ENCODE data around the gene SCYL1.

The SCYL1 gene

GRCh38 chr11:65571420-65571819 is 46.5 kb downstream of the SCYL1 start:
- no peak for DNase-seq (ENCODE audit: low read depth)

- no peak for DNase-seq (ENCODE audit: low read depth)
Observed at GRCh38 chr11:65571940-65572339, 47.1 kb downstream of the SCYL1 start.

- peak; percentile 79 for DNase-seq (ENCODE audit: low read depth)
Observed at GRCh38 chr11:65572356-65573051, 47.6 kb downstream of the SCYL1 start, which contains the start of gene FAM89B. Gene FAM89B (plus strand): TSS chr11:65572538. CDS start chr11:65572670, 132 bp downstream.

GRCh38 chr11:65573391-65574079 is 48.7 kb downstream of the SCYL1 start:
- no peak for DNase-seq (ENCODE audit: low read depth)

GRCh38 chr11:65574109-65574810 is 49.4 kb downstream of the SCYL1 start:
- peak; percentile 88 for DNase-seq (ENCODE audit: low read depth)

GRCh38 chr11:65574811-65575567 is 50.1 kb downstream of the SCYL1 start:
- DNase-seq (ENCODE audit: low read depth), result no peak

- DNase-seq (ENCODE audit: low read depth), result peak; percentile 58
Observed at GRCh38 chr11:65575568-65576231, 50.8 kb downstream of the SCYL1 start, which contains the start of gene EHBP1L1. Gene EHBP1L1 (plus strand): TSS chr11:65576053. CDS start chr11:65576303, 250 bp downstream.

- no peak for DNase-seq (ENCODE audit: low read depth)
Observed at GRCh38 chr11:65576232-65576866, 51.5 kb downstream of the SCYL1 start.

- no peak for DNase-seq (ENCODE audit: low read depth)
Observed at GRCh38 chr11:65576867-65577755, 52.2 kb downstream of the SCYL1 start.

- no peak for DNase-seq (ENCODE audit: low read depth)
Observed at GRCh38 chr11:65577756-65578109, 52.9 kb downstream of the SCYL1 start.

- no peak for DNase-seq (ENCODE audit: low read depth)
Observed at GRCh38 chr11:65578134-65578533, 53.3 kb downstream of the SCYL1 start.

GRCh38 chr11:65578667-65579066 is 53.8 kb downstream of the SCYL1 start:
- DNase-seq (ENCODE audit: low read depth), result no peak

GRCh38 chr11:65579291-65579690 is 54.4 kb downstream of the SCYL1 start:
- DNase-seq (ENCODE audit: low read depth), result no peak

GRCh38 chr11:65580031-65580692 is 55.3 kb downstream of the SCYL1 start:
- DNase-seq (ENCODE audit: low read depth), result no peak

GRCh38 chr11:65580756-65581155 is 55.9 kb downstream of the SCYL1 start:
- DNase-seq (ENCODE audit: low read depth), result no peak

- no peak for DNase-seq (ENCODE audit: low read depth)
Observed at GRCh38 chr11:65581928-65582327, 57.0 kb downstream of the SCYL1 start.

GRCh38 chr11:65583589-65583988 is 58.7 kb downstream of the SCYL1 start:
- DNase-seq (ENCODE audit: low read depth), result no peak

GRCh38 chr11:65584106-65584505 is 59.2 kb downstream of the SCYL1 start:
- DNase-seq (ENCODE audit: low read depth), result no peak

GRCh38 chr11:65584723-65585171 is 59.9 kb downstream of the SCYL1 start:
- no peak for DNase-seq (ENCODE audit: low read depth)

Data from activated T-cell treated with anti-CD3 and anti-CD28 coated beads for 24 hours (primary cell).